ENCODE data around the gene VCAN.

DNA sequence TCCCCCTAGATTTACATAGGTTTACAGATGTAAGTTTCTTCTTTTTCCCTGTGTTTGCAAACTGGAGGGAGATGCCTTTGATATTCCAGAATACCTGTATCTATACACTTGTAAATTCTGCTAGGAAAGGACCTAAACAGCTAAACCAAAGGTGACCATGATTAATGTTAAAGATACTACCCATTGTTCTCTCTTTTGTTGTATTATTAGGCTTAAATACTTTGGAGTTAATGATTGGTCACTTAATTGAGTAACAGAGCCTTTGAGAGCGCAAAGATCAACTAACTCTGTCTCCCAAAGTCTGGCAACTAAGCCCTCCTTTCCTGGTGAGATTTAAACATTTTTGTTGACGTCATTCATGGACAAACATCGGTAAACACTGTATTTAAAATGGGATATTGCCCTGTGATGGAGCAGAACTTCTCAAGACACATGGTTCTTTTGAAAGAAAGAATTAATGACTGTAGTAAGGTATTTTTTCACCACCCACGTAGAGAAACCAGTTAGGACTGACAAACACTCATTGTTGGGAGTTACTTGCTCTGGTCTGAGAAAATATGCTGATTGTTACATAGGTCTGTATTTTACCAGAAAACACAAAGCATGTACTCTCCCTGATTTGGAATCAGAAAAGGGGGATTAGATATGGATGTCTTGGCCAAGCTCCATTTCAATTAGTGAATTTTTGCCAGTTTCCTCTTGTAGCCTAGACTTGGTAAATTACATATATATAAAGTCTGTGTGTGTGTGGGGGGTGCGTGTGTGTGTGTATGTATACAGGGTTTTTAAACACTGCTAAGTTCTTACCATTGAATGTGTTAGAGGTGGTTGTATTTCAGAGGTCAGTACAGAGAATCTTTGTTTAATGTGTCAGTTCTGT is 4.6 kb downstream of the VCAN start:
- TF ChIP-seq, protein P1, sequence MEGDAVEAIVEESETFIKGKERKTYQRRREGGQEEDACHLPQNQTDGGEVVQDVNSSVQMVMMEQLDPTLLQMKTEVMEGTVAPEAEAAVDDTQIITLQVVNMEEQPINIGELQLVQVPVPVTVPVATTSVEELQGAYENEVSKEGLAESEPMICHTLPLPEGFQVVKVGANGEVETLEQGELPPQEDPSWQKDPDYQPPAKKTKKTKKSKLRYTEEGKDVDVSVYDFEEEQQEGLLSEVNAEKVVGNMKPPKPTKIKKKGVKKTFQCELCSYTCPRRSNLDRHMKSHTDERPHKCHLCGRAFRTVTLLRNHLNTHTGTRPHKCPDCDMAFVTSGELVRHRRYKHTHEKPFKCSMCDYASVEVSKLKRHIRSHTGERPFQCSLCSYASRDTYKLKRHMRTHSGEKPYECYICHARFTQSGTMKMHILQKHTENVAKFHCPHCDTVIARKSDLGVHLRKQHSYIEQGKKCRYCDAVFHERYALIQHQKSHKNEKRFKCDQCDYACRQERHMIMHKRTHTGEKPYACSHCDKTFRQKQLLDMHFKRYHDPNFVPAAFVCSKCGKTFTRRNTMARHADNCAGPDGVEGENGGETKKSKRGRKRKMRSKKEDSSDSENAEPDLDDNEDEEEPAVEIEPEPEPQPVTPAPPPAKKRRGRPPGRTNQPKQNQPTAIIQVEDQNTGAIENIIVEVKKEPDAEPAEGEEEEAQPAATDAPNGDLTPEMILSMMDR (IDR thresholded peaks at IDR 0.05), result no peak
- TF ChIP-seq EP300 (IDR thresholded peaks at IDR 0.05), result no peak
- no peak for TF ChIP-seq POLR2A (IDR thresholded peaks at IDR 0.05)

Data from stomach (tissue), 4 donors.